ENCODE measurements around the gene IARS1.

GRCh38 chr9:92291577-92291976 lies 1.9 kb downstream of the IARS1 start:
- no peak for TF ChIP-seq CTCF (IDR thresholded peaks at IDR 0.05)
- TF ChIP-seq POLR2A (IDR thresholded peaks at IDR 0.05) = no peak

Measured in breast epithelium (tissue), 3 donors.